Lower leg skin (tissue), 3 donors: Measurements from ENCODE around the gene CRB2.

Experiments
- POLR2A ChIP-seq, 2 donors: fragments of 450-650 bp; IDR thresholded peaks; one replicate each; pipeline ENCODE4 v1.6.1; 2016 to 2017; ENCODE audit warnings: antibody characterized with exemption in 2 of 2, mild to moderate bottlenecking in 1 of 2, moderate library complexity in 1 of 2
- TF ChIP-seq, protein P1 (sequence below), 3 donors: fragments of 450-650 bp; IDR thresholded peaks; one replicate each; pipeline ENCODE4 v1.5.1; 2016; ENCODE audit warnings: antibody characterized with exemption in 3 of 3, mild to moderate bottlenecking in 3 of 3, moderate library complexity in 2 of 3

DNA sequence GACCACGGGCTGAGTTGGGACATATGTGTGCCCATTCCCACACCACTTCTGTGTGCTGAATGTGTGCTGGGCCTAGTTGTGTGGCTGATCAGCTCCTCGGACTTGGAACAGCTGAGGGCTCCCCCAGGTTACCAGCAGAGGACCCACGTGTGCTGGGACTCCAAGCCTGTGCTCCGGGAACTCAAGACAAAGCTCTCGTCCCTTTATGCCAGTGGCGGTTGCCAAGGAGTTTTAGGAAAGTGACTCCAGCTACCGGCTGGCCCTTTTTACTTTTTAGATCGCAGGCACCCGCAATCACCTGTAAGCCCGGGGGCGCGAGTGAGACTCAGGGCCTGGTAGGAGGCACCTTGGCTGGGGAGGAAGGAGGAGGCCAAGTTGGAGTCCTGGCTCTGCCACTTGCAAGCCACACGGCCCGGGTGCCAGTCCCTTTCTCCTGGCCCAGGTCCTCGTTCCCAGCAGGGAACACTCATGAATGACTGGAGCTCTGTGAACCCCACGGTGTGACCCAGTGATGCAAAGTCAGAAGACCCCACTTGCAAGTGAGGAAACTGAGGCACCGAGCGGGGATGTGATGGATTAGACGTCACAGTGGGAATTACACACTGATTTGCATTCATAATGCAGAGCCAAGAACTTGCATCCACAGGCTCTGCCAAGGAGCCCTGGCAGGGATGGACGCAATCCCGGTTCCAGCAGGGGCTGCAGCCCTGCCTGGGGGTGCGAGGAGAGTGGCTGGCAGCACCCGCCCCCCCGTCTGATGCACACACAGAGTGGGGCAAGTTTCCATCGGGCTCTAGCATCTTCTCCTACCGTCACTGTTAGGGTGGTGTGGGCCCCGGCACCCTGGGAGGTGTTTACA, 26.9 kb downstream of the CRB2 start:
- no peak for TF ChIP-seq POLR2A (IDR thresholded peaks at IDR 0.05)
- TF ChIP-seq, protein P1, sequence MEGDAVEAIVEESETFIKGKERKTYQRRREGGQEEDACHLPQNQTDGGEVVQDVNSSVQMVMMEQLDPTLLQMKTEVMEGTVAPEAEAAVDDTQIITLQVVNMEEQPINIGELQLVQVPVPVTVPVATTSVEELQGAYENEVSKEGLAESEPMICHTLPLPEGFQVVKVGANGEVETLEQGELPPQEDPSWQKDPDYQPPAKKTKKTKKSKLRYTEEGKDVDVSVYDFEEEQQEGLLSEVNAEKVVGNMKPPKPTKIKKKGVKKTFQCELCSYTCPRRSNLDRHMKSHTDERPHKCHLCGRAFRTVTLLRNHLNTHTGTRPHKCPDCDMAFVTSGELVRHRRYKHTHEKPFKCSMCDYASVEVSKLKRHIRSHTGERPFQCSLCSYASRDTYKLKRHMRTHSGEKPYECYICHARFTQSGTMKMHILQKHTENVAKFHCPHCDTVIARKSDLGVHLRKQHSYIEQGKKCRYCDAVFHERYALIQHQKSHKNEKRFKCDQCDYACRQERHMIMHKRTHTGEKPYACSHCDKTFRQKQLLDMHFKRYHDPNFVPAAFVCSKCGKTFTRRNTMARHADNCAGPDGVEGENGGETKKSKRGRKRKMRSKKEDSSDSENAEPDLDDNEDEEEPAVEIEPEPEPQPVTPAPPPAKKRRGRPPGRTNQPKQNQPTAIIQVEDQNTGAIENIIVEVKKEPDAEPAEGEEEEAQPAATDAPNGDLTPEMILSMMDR (IDR thresholded peaks at IDR 0.05) = no peak
